22Rv1 (cell line): ENCODE results near the gene RAPGEF4.

Experiments
- ZFX ChIP-seq: fragments of 450-650 bp; IDR thresholded peaks from 2 replicates; pipeline ENCODE4 v1.6.1; 2017; ENCODE audit warnings: antibody characterized with exemption, borderline replicate concordance
- TF ChIP-seq, protein P1 (sequence below): fragments of 450-650 bp; IDR thresholded peaks from 2 replicates; pipeline ENCODE4 v1.5.1; 2017; ENCODE audit warnings: mild to moderate bottlenecking

DNA sequence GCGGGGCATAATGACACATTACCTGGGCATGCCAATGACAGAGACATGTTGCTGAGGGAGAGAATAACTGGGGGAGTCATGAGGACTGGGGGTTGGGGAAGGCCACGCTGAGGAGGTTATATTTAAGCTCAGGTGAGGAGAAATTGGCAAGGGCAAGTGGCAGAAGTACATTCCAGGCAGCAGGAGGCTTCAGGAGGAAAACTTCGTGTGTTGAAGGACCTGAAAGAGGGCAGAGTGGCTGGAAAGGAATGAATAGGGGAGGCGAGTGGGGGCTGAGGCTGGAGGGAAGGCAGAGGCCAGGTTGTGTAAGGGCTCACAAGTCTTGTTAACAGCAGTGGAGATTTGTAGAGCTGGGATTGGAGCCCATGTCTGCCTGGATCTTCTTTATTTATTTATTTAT is 166.3 kb downstream of the RAPGEF4 start:
- TF ChIP-seq, protein P1, sequence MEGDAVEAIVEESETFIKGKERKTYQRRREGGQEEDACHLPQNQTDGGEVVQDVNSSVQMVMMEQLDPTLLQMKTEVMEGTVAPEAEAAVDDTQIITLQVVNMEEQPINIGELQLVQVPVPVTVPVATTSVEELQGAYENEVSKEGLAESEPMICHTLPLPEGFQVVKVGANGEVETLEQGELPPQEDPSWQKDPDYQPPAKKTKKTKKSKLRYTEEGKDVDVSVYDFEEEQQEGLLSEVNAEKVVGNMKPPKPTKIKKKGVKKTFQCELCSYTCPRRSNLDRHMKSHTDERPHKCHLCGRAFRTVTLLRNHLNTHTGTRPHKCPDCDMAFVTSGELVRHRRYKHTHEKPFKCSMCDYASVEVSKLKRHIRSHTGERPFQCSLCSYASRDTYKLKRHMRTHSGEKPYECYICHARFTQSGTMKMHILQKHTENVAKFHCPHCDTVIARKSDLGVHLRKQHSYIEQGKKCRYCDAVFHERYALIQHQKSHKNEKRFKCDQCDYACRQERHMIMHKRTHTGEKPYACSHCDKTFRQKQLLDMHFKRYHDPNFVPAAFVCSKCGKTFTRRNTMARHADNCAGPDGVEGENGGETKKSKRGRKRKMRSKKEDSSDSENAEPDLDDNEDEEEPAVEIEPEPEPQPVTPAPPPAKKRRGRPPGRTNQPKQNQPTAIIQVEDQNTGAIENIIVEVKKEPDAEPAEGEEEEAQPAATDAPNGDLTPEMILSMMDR: no peak
- no peak for TF ChIP-seq ZFX
